Central memory CD8-positive, alpha-beta T cell (primary cell): ENCODE measurements around the gene MBNL2.

Experiments
- ATAC-seq: fragments of 150-1000 bp; cut with Tn5 transposase; replicated peaks from 2 replicates; pipeline ENCODE4 v1.10.0; 2022; ENCODE audit warnings: mild to moderate bottlenecking, moderate FRiP score, moderate number of reproducible peaks; ENCODE audit not compliant: poor library complexity, severe bottlenecking; ENCODE audit errors: extremely low read depth
- DNase-seq, 2 donors: peaks; one replicate each; pipeline ENCODE4 v3.0.0; 2021; ENCODE audit warnings: low spot score in 2 of 2
- H3K27ac Mint-ChIP-seq: one replicate; pipeline ENCODE4 v1.8.0; 2022; ENCODE audit warnings: low read depth, mild to moderate bottlenecking, moderate library complexity, mixed read lengths
- H3K27me3 Mint-ChIP-seq: one replicate; pipeline ENCODE4 v1.8.0; 2022; ENCODE audit warnings: mixed read lengths
- H3K36me3 Mint-ChIP-seq: one replicate; pipeline ENCODE4 v1.8.0; 2022; ENCODE audit warnings: mild to moderate bottlenecking, moderate library complexity, mixed read lengths; ENCODE audit not compliant: insufficient read depth
- H3K4me1 Mint-ChIP-seq: one replicate; pipeline ENCODE4 v1.8.0; 2022; ENCODE audit warnings: mixed read lengths
- H3K4me3 Mint-ChIP-seq: one replicate; pipeline ENCODE4 v1.8.0; 2022; ENCODE audit warnings: mild to moderate bottlenecking, moderate library complexity, mixed read lengths
- H3K9me3 Mint-ChIP-seq: one replicate; pipeline ENCODE4 v1.8.0; 2022; ENCODE audit warnings: mixed read lengths

The MBNL2 gene

GRCh38 chr13:97221989-97222700 lies at the start of gene MBNL2:
Gene MBNL2 (plus strand): TSS chr13:97222333. CDS start chr13:97276236, 53,903 bp downstream.
- ATAC-seq, result peak; percentile 91
- DNase-seq, result peak; percentile 63 to 79
- peaks cover 31% of the 10 kb centered on the region for H3K4me1 Mint-ChIP-seq
- no peaks in the 10 kb centered on the region for H3K9me3 Mint-ChIP-seq
- H3K27ac Mint-ChIP-seq, result peak within 1 kb of the TSS; percentile 99
- H3K4me3 Mint-ChIP-seq, result peak within 1 kb of the TSS; percentile 91
- H3K36me3 Mint-ChIP-seq, result peaks cover 14% of the 10 kb centered on the region
- H3K27me3 Mint-ChIP-seq, result no peaks in the 10 kb centered on the region

GRCh38 chr13:97174638-97175037 lies 47.5 kb upstream of the MBNL2 start:
- no peaks in the 10 kb centered on the region for H3K4me1 Mint-ChIP-seq
- no peak overlapping the region for H3K27ac Mint-ChIP-seq
- no peak overlapping the region for H3K4me3 Mint-ChIP-seq
- H3K36me3 Mint-ChIP-seq, result no peaks in the 10 kb centered on the region
- peaks cover 54% of the 10 kb centered on the region for H3K27me3 Mint-ChIP-seq
- no peak for DNase-seq
- no peaks in the 10 kb centered on the region for H3K9me3 Mint-ChIP-seq
- ATAC-seq, result no peak

- no peak overlapping the region for H3K4me3 Mint-ChIP-seq
These were observed 47.1 kb upstream of the MBNL2 start for GRCh38 chr13:97175041-97175440.

GRCh38 chr13:97179501-97179900 lies 42.6 kb upstream of the MBNL2 start:
- H3K9me3 Mint-ChIP-seq, result no peaks in the 10 kb centered on the region
- no peaks in the 10 kb centered on the region for H3K36me3 Mint-ChIP-seq
- DNase-seq, result no peak
- H3K4me1 Mint-ChIP-seq, result no peaks in the 10 kb centered on the region
- no peak for ATAC-seq
- H3K27me3 Mint-ChIP-seq, result peaks cover 11% of the 10 kb centered on the region
- H3K27ac Mint-ChIP-seq, result no peak overlapping the region
- no peak overlapping the region for H3K4me3 Mint-ChIP-seq

More at GRCh38 chr13:97175041-97175440, 47.1 kb upstream of the MBNL2 start:
- no peak overlapping the region for H3K27ac Mint-ChIP-seq
- H3K36me3 Mint-ChIP-seq, result no peaks in the 10 kb centered on the region
- ATAC-seq (no peak), DNase-seq (no peak)
- no peaks in the 10 kb centered on the region for H3K4me1 Mint-ChIP-seq
- H3K27me3 Mint-ChIP-seq, result peaks cover 50% of the 10 kb centered on the region
- no peaks in the 10 kb centered on the region for H3K9me3 Mint-ChIP-seq

- no peaks in the 10 kb centered on the region for H3K9me3 Mint-ChIP-seq
- ATAC-seq (no peak), DNase-seq (no peak)
- H3K4me1 Mint-ChIP-seq, result no peaks in the 10 kb centered on the region
- H3K4me3 Mint-ChIP-seq, result no peak overlapping the region
- no peaks in the 10 kb centered on the region for H3K36me3 Mint-ChIP-seq
- no peaks in the 10 kb centered on the region for H3K27me3 Mint-ChIP-seq
- H3K27ac Mint-ChIP-seq, result no peak overlapping the region
These were observed 39.8 kb upstream of the MBNL2 start for GRCh38 chr13:97182111-97182890.

GRCh38 chr13:97185291-97185690 lies 36.8 kb upstream of the MBNL2 start:
- no peak for ATAC-seq
- peaks cover 11% of the 10 kb centered on the region for H3K4me1 Mint-ChIP-seq

GRCh38 chr13:97185751-97186150 lies 36.4 kb upstream of the MBNL2 start:
- no peak for ATAC-seq
- Mint-ChIP-seq H3K36me3 (no peaks in the 10 kb centered on the region), H3K4me1 (peaks cover 11% of the 10 kb centered on the region), H3K4me3 (no peak overlapping the region), H3K9me3 (no peaks in the 10 kb centered on the region), H3K27me3 (peaks cover 22% of the 10 kb centered on the region), H3K27ac (no peak overlapping the region)
- no peak for DNase-seq

More at GRCh38 chr13:97185291-97185690, 36.8 kb upstream of the MBNL2 start:
- Mint-ChIP-seq H3K27me3 (peaks cover 22% of the 10 kb centered on the region), H3K27ac (no peak overlapping the region), H3K36me3 (no peaks in the 10 kb centered on the region), H3K4me3 (no peak overlapping the region), H3K9me3 (no peaks in the 10 kb centered on the region)
- DNase-seq, result no peak

GRCh38 chr13:97188207-97188606 lies 33.9 kb upstream of the MBNL2 start:
- no peaks in the 10 kb centered on the region for H3K9me3 Mint-ChIP-seq
- peaks cover 11% of the 10 kb centered on the region for H3K4me1 Mint-ChIP-seq
- H3K36me3 Mint-ChIP-seq, result no peaks in the 10 kb centered on the region
- DNase-seq (no peak), ATAC-seq (no peak)
- H3K4me3 Mint-ChIP-seq, result no peak overlapping the region
- H3K27me3 Mint-ChIP-seq, result peaks cover 22% of the 10 kb centered on the region
- H3K27ac Mint-ChIP-seq, result no peak overlapping the region

GRCh38 chr13:97189928-97190327 lies 32.2 kb upstream of the MBNL2 start:
- no peak overlapping the region for H3K27ac Mint-ChIP-seq
- H3K4me1 Mint-ChIP-seq, result peaks cover 11% of the 10 kb centered on the region
- no peaks in the 10 kb centered on the region for H3K36me3 Mint-ChIP-seq
- no peak for ATAC-seq
- H3K9me3 Mint-ChIP-seq, result no peaks in the 10 kb centered on the region
- no peak overlapping the region for H3K4me3 Mint-ChIP-seq
- DNase-seq, result no peak
- peaks cover 22% of the 10 kb centered on the region for H3K27me3 Mint-ChIP-seq

GRCh38 chr13:97191142-97191541 lies 31.0 kb upstream of the MBNL2 start:
- Mint-ChIP-seq H3K9me3 (no peaks in the 10 kb centered on the region), H3K4me1 (peaks cover 11% of the 10 kb centered on the region), H3K4me3 (no peak overlapping the region), H3K27me3 (peaks cover 22% of the 10 kb centered on the region), H3K36me3 (no peaks in the 10 kb centered on the region), H3K27ac (no peak overlapping the region)
- DNase-seq, result no peak
- no peak for ATAC-seq

GRCh38 chr13:97191615-97192014 lies 30.5 kb upstream of the MBNL2 start:
- DNase-seq (no peak), ATAC-seq (no peak)
- Mint-ChIP-seq H3K9me3 (no peaks in the 10 kb centered on the region), H3K27me3 (peaks cover 22% of the 10 kb centered on the region), H3K4me3 (no peak overlapping the region), H3K27ac (no peak overlapping the region), H3K36me3 (no peaks in the 10 kb centered on the region), H3K4me1 (peaks cover 11% of the 10 kb centered on the region)

- Mint-ChIP-seq H3K9me3 (no peaks in the 10 kb centered on the region), H3K36me3 (no peaks in the 10 kb centered on the region), H3K4me3 (no peak overlapping the region), H3K4me1 (peaks cover 11% of the 10 kb centered on the region), H3K27me3 (peaks cover 22% of the 10 kb centered on the region), H3K27ac (no peak overlapping the region)
- ATAC-seq, result no peak
- no peak for DNase-seq
These were observed 30.0 kb upstream of the MBNL2 start for GRCh38 chr13:97192166-97192565.

- Mint-ChIP-seq H3K9me3 (no peaks in the 10 kb centered on the region), H3K27ac (no peak overlapping the region), H3K27me3 (peaks cover 19% of the 10 kb centered on the region), H3K36me3 (no peaks in the 10 kb centered on the region), H3K4me3 (no peak overlapping the region), H3K4me1 (peaks cover 5% of the 10 kb centered on the region)
- ATAC-seq (no peak), DNase-seq (no peak)
These were observed 28.6 kb upstream of the MBNL2 start for GRCh38 chr13:97193577-97193976.
